Measurements from ENCODE around the gene CA11.

- TF ChIP-seq CTCF (IDR thresholded peaks at IDR 0.05) (no peak), EZH2phosphoT487 (IDR thresholded peaks at IDR 0.05) (no peak)
These were observed 49.1 kb downstream of the CA11 start for GRCh38 chr19:48596679-48597465.

Data from neural progenitor cell (in vitro differentiated cells).